DMS79 (cell line): Measurements from ENCODE around the gene GSTM3.
"Not testable (repeated sequence)": the region's sequence is repeated elsewhere in the genome, so short reads cannot be mapped to it uniquely, and the experiment has no call there.

Experiments
- DNase-seq: peaks from one replicate; lab custom pipeline; 2025; lab: John Stamatoyannopoulos, UW

Gene GSTM3

DNA sequence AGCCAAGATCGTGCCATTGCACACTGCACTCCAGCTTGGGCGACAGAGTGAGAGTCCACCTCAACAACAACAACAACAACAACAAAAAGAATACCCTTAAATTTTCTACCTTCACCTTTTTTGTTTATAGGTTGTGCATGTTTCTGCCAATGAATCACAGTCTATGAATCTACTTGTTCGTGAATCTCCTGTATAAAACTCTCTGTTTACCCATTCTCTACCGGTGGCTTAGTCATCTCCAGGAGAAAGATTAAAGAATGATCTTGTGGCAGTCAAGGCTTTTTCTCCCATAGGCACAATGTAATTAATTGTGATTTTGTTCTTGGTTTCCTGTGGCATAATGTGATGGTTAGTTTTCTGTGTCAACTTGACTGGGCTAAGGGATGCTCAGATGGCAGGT lies 43.0 kb downstream of the GSTM3 start:
- not testable (repeated sequence) for DNase-seq

DNA sequence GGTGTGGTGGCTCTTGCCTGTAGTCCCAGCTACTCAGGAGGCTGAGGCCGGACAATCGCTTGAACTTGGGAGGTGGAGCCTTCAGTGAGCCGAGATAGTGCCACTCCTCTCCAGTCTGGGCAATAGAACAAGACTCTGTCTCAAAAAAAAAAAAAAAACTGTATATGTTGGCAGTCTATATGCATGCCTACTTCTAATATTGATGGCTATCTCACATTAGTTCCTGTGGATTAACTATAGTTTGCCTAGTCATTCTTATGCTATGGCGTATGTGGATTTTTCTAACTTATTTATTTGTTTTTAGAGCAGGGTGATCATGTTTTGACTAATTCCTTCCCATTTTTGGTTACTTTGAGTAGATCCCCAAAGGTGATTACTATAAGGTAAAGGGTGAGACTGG lies 43.8 kb downstream of the GSTM3 start:
- no peak for DNase-seq

DNA sequence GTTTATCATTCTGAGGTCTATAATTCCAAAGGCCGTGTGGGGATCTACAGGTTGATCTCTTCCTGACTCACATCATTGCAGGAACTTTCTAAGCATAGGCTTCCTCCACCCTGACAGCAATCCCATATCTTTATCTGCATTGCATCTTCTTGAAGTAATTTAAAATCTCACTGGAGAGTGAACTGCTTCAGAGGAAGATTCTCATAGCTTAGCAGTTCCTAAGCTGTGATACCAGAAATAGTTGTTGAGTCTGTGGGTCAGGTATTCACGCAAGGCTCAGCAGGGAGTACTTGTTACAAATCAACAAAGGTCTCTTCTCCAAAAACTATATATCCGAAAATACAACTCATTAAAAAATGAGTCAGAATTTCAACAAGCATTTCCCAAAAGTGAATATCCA lies 45.7 kb downstream of the GSTM3 start:
- not testable (repeated sequence) for DNase-seq

DNA sequence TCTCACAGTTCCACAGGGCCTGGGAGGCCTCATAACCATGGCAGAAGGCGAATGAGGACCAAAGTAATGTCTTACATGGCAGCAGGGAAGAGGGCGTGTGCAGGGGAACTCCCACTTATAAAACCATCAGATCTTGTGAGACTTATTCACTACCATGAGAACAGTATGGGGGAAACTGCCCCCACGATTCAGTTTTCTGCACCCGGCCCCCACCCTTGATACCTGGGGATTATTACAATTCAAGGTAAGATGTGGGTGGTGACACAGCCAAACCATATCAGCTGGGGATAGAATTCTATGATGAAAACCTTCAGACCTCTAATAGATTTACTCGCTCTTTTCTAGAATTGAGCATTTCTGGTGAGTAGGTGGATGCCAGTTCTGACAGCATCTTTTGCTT lies 46.4 kb downstream of the GSTM3 start:
- not testable (repeated sequence) for DNase-seq

DNA sequence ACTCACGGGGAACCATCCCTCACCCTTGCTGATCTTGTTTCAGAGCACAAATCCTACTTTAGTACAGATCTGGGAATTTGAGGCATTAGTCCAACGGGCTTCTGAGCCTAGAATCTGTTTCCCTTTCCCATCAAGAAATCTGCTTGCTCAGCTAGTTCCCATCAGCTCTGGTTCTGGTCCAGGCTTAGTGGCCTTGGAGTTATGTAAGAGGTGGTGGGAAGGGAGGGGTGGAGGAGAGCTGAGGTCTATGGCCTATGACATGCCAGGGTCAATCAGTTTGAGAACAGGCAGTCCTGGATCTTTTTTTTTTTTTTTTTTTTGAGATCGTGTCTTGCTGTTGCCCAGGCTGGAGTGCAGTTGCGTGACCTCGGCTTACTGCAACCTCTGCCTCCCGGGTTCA lies 49.1 kb downstream of the GSTM3 start:
- no peak for DNase-seq

DNA sequence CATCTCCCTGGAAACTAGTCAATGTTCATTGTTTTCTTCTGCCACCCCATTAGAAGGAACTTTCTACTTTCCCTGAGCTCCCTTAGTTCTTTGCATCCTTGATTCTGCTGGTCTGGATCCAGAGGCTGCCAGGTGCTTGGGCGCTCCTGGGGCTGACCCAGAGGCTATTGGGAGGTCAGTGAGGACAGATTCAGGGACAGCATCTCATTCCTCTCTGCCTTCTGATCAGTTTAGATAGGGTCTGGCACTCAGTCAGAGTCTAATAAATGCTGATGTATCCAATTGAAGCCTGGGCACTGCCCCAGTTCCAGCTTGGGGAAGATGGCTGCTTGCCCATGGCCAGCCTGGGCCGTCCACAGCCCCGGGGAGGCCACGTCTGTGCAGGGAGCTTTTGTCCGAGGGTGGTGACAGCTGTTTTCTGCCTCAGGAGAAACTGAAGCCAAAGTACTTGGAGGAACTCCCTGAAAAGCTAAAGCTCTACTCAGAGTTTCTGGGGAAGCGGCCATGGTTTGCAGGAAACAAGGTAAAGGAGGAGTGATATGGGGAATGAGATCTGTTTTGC lies 50.9 kb downstream of the GSTM3 start:
- DNase-seq = no peak

DNA sequence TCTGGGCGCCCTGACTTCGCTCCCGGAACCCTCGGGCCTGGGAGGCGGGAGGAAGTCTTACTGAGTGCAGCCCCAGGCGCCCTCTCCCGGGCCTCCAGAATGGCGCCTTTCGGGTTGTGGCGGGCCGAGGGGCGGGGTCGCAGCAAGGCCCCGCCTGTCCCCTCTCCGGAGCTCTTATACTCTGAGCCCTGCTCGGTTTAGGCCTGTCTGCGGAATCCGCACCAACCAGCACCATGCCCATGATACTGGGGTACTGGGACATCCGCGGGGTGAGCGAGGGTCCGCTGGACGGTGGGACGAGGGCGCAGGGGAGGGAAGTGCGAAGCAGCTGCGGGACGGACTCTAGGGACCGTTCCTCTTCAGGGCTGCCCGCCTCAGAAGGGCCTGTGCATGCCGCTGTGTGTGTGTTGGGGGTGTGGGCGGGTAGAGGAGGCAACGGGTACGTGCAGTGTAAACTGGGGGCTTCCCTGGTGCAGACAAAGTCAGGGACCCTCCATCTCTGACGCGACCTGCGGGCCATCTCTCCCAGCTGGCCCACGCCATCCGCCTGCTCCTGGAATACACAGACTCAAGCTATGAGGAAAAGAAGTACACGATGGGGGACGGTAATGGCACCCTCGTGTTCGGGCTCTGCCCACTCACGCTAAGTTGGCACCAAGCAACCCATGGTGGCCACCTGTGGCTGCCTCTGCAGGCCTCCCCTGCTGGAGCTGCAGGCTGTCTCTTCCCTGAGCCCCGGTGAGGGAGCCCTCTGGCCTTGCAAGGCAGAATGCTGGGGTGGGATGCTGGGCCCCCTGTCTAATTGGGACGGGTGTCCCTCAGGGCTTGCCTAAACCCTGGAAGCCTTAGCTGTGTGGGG lies 53.0 kb downstream of the GSTM3 start, which contains the start of gene GSTM1:
GSTM1 (plus strand) TSS at position 177 of the 859 bp plus-strand sequence; CDS start at position 234, 57 bp downstream.
- peak; percentile 40 for DNase-seq

DNA sequence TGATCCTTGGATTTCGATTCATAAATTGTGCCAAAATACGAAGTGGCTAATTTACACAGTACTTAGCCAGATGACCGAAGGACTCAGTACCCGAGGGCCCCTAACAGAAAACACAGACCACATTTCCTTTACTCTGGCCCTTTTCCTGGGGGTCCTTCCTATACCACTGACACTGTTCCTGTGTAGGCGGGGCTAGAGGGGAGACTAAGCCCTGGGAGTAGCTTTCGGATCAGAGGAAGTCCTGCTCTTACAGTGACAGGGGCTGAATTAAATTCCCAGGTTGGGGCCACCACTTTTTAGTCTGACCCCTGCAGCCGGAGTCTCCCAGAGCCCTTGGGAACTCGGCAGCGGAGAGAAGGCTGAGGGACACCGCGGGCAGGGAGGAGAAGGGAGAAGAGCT lies 53.7 kb downstream of the GSTM3 start:
- not testable (repeated sequence) for DNase-seq

DNA sequence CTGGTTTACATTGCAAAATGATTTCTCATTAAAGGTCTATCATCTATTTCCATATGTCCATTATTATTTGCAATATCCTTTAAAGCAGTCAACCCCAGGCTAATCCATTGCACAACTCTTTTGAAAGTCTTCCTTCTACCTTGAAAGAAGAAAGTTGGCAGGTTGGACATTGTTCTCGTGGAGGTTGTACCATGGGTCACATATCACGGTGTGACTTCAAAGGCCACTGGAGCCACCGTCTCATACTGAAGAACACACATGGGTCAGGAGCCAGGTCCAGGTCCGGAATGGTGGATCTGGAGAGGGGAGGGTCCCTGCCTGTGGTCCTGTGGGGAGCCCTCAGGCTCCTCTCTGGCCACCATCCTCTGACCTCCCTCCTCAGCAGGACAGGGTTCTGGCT lies 54.9 kb downstream of the GSTM3 start:
- not testable (repeated sequence) for DNase-seq

DNA sequence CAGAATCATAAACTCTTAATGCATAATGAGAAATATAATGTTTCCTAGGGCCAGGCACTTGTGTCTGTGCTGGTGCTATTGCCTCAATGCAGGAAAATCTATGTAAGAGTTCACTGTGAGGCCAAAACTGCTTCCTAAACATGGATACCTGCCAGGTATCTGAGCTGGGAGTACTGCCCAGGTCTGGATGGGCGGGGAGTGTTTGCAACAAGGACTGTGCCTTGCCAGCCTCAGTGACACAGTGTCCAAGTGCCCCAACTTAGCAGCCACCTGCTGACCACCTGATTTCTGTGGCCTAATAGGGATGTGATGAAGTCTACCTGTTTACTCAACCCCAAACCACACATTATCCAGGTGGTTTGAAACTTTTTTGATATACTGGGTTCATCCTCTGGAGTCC lies 55.4 kb downstream of the GSTM3 start:
- not testable (repeated sequence) for DNase-seq

DNA sequence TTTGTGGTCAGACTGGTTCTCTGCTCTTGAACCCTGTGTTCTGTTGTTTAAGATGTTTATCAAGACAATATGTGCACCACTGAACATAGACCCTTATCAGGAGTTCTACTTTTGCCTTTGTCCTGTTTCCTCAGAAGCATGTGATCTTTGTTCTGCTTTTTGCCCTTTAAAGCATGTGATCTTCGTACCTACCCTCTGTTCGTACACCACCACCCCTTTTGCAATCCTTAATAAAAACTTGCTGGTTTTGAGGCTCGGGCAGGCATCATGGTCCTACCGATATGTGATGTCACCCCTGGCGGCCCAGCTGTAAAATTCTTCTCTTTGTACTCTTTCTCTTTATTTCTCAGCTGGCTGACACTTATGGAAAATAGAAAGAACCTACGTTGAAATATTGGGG lies 56.1 kb downstream of the GSTM3 start:
- DNase-seq = not testable (repeated sequence)
